Ovary (tissue), 9 donors: ENCODE results near the gene RXRG. TPM values are rescaled to one million over a fixed set of nuclear protein-coding genes. Genes with fewer than 3 reads are reported as not detected.

ENCODE experiments used
- DNase-seq, 5 donors: peaks; one replicate each; pipeline ENCODE4 v3.0.0-alpha.2; 2019 to 2020
- H3K27ac ChIP-seq, 2 donors: fragments of 200-600 bp; one replicate each; pipeline versions ENCODE4 v1.5.1 to v1.8.0; 2019 to 2022
- H3K27me3 ChIP-seq: fragments of 200-600 bp; one replicate; pipeline ENCODE4 v1.8.0; 2022
- H3K36me3 ChIP-seq: fragments of 200-600 bp; sonication (generic); one replicate; pipeline ENCODE4 v1.5.1; 2019
- H3K4me1 ChIP-seq: one replicate; pipeline ENCODE4 v1.8.1; 2013; ENCODE audit warnings: mild to moderate bottlenecking, moderate library complexity; ENCODE audit not compliant: insufficient read depth
- H3K4me3 ChIP-seq: fragments of 200-600 bp; sonication (generic); one replicate; pipeline ENCODE4 v1.5.1; 2017
- H3K9me3 ChIP-seq, 2 donors: fragments of 200-600 bp in 1 of 2; sonication (generic) in 1 of 2; one replicate each; pipeline versions ENCODE4 v1.5.1 to v1.8.1; 2013 to 2019; ENCODE audit warnings: mild to moderate bottlenecking in 1 of 2, moderate library complexity in 1 of 2
- EP300 ChIP-seq: sonication (generic); formaldehyde crosslinking; IDR thresholded peaks from one replicate; pipeline ENCODE4 v1.6.1; 2017; ENCODE audit warnings: antibody characterized with exemption
- POLR2A ChIP-seq: fragments of 450-650 bp; IDR thresholded peaks from one replicate; pipeline ENCODE4 v1.6.1; 2017; ENCODE audit warnings: antibody characterized with exemption, mild to moderate bottlenecking, moderate library complexity
- WGBS, 3 donors: extraction: QIAGEN DNeasy Blood & Tissue Kit in 1 of 3; methylation state at CpG; one replicate each; pipeline versions ENCODE4 v1.1.5 to v1.1.7; 2013 to 2017; 5-methylcytosine and 5-hydroxymethylcytosine counted together
- intact Hi-C, 4 donors: fragments of 100-400 bp; cut with DNase I; formaldehyde crosslinking; loops; one replicate each; pipeline versions ENCODE4 v1.11.0 to v1.15.1; 2022 to 2023
- polyA plus RNA-seq, 2 donors: library from polyadenylated mRNA; stranded (reverse); fragments of 200-250 nt in 1 of 2; fragments of 350-450 nt in 1 of 2; fragmentation: Illumina TruSeq in 1 of 2; extraction: RNeasy Lipid Tissue Mini Kit (QIAGEN cat#74804) in 1 of 2; gene quantifications; one replicate each; pipeline ENCODE4 v1.2.3, GENCODE V29; 2013 to 2014
- total RNA-seq, 7 donors: library from RNA; depleted of rRNA in 2 of 7; stranded (reverse); fragments of >200 nt in 2 of 7; fragmentation: NEBNext Ultra II Directional in 3 of 7; extraction: Animal tissue kit (Norgen Biotek cat#: 25700) in 3 of 7; gene quantifications; one replicate each; pipeline versions ENCODE4 v1.1.0 to v1.2.4, GENCODE V29; 2016 to 2023
- TF ChIP-seq, protein P1 (sequence below), 3 donors: fragments of 450-650 bp in 2 of 3; fragments of 200-600 bp in 1 of 3; IDR thresholded peaks; one replicate each; pipeline versions ENCODE4 v1.5.1 to v1.8.0; 2016 to 2022; ENCODE audit warnings: antibody characterized with exemption in 3 of 3, mild to moderate bottlenecking in 1 of 3
- donor health status: DM: no; HTN: no; CAD: no; lungs with moderate emphysema.
- donor health status: DM: no; HTN: no; CAD: no.
- donor health status: Bipolar disorder and iron deficiency.
- donor health status: DM: yes; HTN: yes; CAD: no.
- donor health status: DM: no; HTN: no; CAD: no.
- donor health status: DM: yes; HTN: yes; CAD: no.

The RXRG gene
- total and polyA plus RNA-seq, 9 donors: 0.80 to 6.6 (median 1.8) TPM; not detected in 1

DNA sequence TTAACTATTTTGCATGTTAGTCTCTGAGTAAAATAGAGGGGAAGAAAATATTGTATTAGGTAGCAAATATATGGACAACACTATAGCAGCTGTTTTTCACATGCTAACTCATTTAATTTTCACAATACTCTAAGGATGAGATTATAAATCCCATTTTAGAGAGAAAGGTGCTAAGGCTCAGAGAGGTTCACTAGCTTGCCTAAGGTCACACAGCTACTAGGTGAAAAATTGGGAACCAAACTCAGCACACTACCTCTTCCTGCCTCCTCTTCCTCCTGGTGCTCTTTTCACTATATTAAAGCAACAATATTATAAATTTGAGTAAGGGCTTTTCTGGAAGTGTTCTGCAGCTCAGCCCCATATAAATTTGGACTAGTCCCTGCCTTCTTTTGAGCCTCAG, 2.3 kb downstream of the RXRG start:
- intact Hi-C loops: no loop called here
- no peaks in the 10 kb centered on the region for H3K27me3 ChIP-seq
- H3K9me3 ChIP-seq: no peaks in the 10 kb centered on the region
- no peak for DNase-seq
- H3K27ac ChIP-seq: no peak overlapping the region
- no peak overlapping the region for H3K4me3 ChIP-seq
- H3K36me3 ChIP-seq: no peaks in the 10 kb centered on the region
- no peak for TF ChIP-seq EP300
- TF ChIP-seq, protein P1, sequence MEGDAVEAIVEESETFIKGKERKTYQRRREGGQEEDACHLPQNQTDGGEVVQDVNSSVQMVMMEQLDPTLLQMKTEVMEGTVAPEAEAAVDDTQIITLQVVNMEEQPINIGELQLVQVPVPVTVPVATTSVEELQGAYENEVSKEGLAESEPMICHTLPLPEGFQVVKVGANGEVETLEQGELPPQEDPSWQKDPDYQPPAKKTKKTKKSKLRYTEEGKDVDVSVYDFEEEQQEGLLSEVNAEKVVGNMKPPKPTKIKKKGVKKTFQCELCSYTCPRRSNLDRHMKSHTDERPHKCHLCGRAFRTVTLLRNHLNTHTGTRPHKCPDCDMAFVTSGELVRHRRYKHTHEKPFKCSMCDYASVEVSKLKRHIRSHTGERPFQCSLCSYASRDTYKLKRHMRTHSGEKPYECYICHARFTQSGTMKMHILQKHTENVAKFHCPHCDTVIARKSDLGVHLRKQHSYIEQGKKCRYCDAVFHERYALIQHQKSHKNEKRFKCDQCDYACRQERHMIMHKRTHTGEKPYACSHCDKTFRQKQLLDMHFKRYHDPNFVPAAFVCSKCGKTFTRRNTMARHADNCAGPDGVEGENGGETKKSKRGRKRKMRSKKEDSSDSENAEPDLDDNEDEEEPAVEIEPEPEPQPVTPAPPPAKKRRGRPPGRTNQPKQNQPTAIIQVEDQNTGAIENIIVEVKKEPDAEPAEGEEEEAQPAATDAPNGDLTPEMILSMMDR (IDR thresholded peaks at IDR 0.05): no peak
- TF ChIP-seq POLR2A: no peak
- no peaks in the 10 kb centered on the region for H3K4me1 ChIP-seq

GRCh38 chr1:165442053-165442452, 2.9 kb downstream of the RXRG start:
- no peaks in the 10 kb centered on the region for H3K4me1 ChIP-seq
- DNase-seq: no peak
- no peak overlapping the region for H3K27ac ChIP-seq
- no peak overlapping the region for H3K4me3 ChIP-seq
- no peaks in the 10 kb centered on the region for H3K9me3 ChIP-seq
- intact Hi-C loops: no loop called here
- WGBS, 3 donors: 80 to 86% (median 84%) methylated on average over 3 of the region's 3 CpGs
- H3K36me3 ChIP-seq: no peaks in the 10 kb centered on the region
- TF ChIP-seq, protein P1 (IDR thresholded peaks at IDR 0.05): no peak
- no peaks in the 10 kb centered on the region for H3K27me3 ChIP-seq

- intact Hi-C loops: no loop called here
- TF ChIP-seq EP300 (no peak), POLR2A (no peak)
- TF ChIP-seq, protein P1 (IDR thresholded peaks at IDR 0.05): no peak
- no peak for DNase-seq
- Histone ChIP-seq H3K27ac (no peak overlapping the region), H3K4me3 (no peak overlapping the region), H3K36me3 (no peaks in the 10 kb centered on the region), H3K9me3 (no peaks in the 10 kb centered on the region), H3K27me3 (no peaks in the 10 kb centered on the region), H3K4me1 (no peaks in the 10 kb centered on the region)
- WGBS, 3 donors: 64 to 81% (median 73%) methylated on average over 5 of the region's 5 CpGs
Observed at GRCh38 chr1:165441166-165441880, 3.6 kb downstream of the RXRG start.

GRCh38 chr1:165439330-165439729, 5.6 kb downstream of the RXRG start:
- H3K4me1 ChIP-seq: no peaks in the 10 kb centered on the region
- intact Hi-C loops: no loop called here
- no peak overlapping the region for H3K4me3 ChIP-seq
- no peaks in the 10 kb centered on the region for H3K9me3 ChIP-seq
- WGBS, 3 donors: 35 to 51% (median 47%) methylated on average over 6 of the region's 6 CpGs
- no peak for TF ChIP-seq EP300
- TF ChIP-seq, protein P1 (IDR thresholded peaks at IDR 0.05): no peak
- TF ChIP-seq POLR2A: no peak
- no peaks in the 10 kb centered on the region for H3K27me3 ChIP-seq
- no peak for DNase-seq
- no peak overlapping the region for H3K27ac ChIP-seq
- no peaks in the 10 kb centered on the region for H3K36me3 ChIP-seq
